Right atrium auricular region (tissue), 2 donors: Measurements from ENCODE around the gene PDE4D. TPM values are rescaled to one million over a fixed set of nuclear protein-coding genes. Genes with fewer than 3 reads are reported as not detected.

ENCODE experiments used
- DNase-seq: peaks from one replicate; pipeline ENCODE4 v3.0.0-alpha.2; 2019; ENCODE audit warnings: low spot score
- H3K27ac ChIP-seq, 2 donors: fragments of 200-600 bp; sonication (generic); 1 replicate in 1 of 2; 2 replicates in 1 of 2; pipeline ENCODE4 v1.5.1; 2016 to 2019
- H3K27me3 ChIP-seq, 2 donors: fragments of 200-600 bp; sonication (generic); one replicate each; pipeline versions ENCODE4 v1.5.1 to v1.6.0; 2017 to 2019
- H3K36me3 ChIP-seq: fragments of 200-600 bp; sonication (generic); one replicate; pipeline ENCODE4 v1.5.1; 2016
- H3K4me1 ChIP-seq, 2 donors: fragments of 200-600 bp; sonication (generic); one replicate each; pipeline versions ENCODE4 v1.5.1 to v1.6.0; 2017 to 2019
- H3K4me3 ChIP-seq, 2 donors: fragments of 200-600 bp; sonication (generic); 1 replicate in 1 of 2; 2 replicates in 1 of 2; pipeline ENCODE4 v1.5.1; 2017 to 2019; ENCODE audit warnings: mild to moderate bottlenecking in 1 of 2, moderate library complexity in 1 of 2
- H3K9me3 ChIP-seq, 2 donors: fragments of 200-600 bp; sonication (generic); one replicate each; pipeline ENCODE4 v1.5.1; 2019
- total RNA-seq, 2 donors: library from RNA; depleted of rRNA; stranded (reverse); fragments of >200 nt; gene quantifications; one replicate each; pipeline ENCODE4 v1.1.0, GENCODE V29; 2016
- TF ChIP-seq, protein P1 (sequence below), 2 donors: fragments of 200-600 bp; sonication (generic); IDR thresholded peaks; one replicate each; pipeline ENCODE4 v1.5.1; 2019; ENCODE audit warnings: antibody characterized with exemption in 2 of 2

PDE4D gene
- total RNA-seq, 2 donors from 2014 or later: 43.3 to 44.0 TPM

- no peak overlapping the region for H3K4me3 ChIP-seq
- peaks cover 0 to 12% of the 10 kb centered on the region in 2 donors for H3K4me1 ChIP-seq
- no peaks in the 10 kb centered on the region for H3K27me3 ChIP-seq
- H3K27ac ChIP-seq: no peak overlapping the region
- H3K9me3 ChIP-seq: no peaks in the 10 kb centered on the region
- DNase-seq: no peak
- H3K36me3 ChIP-seq: no peaks in the 10 kb centered on the region
- TF ChIP-seq, protein P1, sequence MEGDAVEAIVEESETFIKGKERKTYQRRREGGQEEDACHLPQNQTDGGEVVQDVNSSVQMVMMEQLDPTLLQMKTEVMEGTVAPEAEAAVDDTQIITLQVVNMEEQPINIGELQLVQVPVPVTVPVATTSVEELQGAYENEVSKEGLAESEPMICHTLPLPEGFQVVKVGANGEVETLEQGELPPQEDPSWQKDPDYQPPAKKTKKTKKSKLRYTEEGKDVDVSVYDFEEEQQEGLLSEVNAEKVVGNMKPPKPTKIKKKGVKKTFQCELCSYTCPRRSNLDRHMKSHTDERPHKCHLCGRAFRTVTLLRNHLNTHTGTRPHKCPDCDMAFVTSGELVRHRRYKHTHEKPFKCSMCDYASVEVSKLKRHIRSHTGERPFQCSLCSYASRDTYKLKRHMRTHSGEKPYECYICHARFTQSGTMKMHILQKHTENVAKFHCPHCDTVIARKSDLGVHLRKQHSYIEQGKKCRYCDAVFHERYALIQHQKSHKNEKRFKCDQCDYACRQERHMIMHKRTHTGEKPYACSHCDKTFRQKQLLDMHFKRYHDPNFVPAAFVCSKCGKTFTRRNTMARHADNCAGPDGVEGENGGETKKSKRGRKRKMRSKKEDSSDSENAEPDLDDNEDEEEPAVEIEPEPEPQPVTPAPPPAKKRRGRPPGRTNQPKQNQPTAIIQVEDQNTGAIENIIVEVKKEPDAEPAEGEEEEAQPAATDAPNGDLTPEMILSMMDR (IDR thresholded peaks at IDR 0.05): no peak
These were observed 406.3 kb downstream of the PDE4D start for GRCh38 chr5:59487068-59487686.

GRCh38 chr5:59486508-59486907, 407.0 kb downstream of the PDE4D start:
- peaks cover 0 to 12% of the 10 kb centered on the region in 2 donors for H3K4me1 ChIP-seq
- H3K27ac ChIP-seq: no peak overlapping the region
- no peaks in the 10 kb centered on the region for H3K36me3 ChIP-seq
- no peak overlapping the region for H3K4me3 ChIP-seq
- no peaks in the 10 kb centered on the region for H3K9me3 ChIP-seq
- no peak for DNase-seq
- no peaks in the 10 kb centered on the region for H3K27me3 ChIP-seq
- TF ChIP-seq, protein P1 (IDR thresholded peaks at IDR 0.05): no peak

DNA sequence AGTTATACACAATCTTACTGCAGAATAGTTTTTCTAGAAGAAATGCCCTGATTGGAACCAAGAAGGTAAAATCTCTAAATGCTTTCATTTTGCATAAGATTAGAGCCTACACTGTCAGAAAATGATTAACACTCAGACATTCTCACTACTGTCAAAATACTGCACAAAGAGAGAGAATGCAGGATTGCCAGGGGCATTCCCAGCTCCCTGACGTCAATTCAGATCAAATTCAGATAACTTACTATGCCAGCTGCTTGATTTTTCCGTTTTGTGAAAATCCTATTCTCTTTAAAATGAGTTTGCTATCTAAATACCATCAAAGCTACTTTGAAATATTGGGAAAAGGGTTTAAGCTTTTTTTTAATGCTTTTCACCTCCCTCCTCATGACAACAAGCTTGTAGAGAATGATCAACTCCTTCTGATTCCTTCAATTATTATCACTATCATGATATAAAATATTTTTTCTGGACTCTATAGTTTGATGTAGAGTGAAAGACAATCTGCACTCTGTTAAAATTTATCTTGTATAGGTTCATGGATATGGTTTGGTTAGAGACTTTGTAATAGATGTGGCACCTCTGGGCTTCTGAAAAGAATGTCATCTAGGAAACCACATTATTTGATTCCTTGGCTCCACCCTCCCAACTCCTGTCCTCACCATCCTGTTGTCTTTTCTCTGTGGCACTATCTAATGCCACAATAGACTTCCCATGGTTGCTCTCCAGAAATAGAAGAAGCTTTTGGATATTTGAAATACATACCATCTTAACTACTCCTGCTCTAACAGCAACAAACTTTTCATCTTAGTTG, 407.7 kb downstream of the PDE4D start:
- Histone ChIP-seq H3K27ac (no peak overlapping the region), H3K4me3 (no peak overlapping the region), H3K4me1 (peaks cover 0 to 12% of the 10 kb centered on the region in 2 donors), H3K36me3 (no peaks in the 10 kb centered on the region), H3K9me3 (no peaks in the 10 kb centered on the region), H3K27me3 (no peaks in the 10 kb centered on the region)
- TF ChIP-seq, protein P1 (IDR thresholded peaks at IDR 0.05): no peak
- no peak for DNase-seq

DNA sequence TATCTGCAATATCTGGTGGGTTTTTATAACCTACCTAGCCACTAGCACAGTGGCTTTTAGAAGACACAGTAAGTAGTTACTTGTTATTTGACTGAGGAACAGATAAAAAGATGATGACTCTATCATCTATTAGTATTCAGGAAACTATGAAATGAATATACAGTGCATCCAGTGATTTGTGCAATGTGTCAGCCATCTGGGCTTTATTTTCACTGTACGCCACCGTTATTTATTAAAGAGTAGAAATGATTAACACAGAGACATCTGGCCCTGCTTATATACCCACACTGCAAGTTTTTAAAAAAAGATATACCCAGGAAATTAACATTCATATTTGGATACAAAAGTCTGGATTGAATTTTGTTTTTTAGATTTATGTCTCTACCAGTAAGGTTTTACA, 408.4 kb downstream of the PDE4D start:
- H3K4me1 ChIP-seq: peaks cover 0 to 12% of the 10 kb centered on the region in 2 donors
- H3K27ac ChIP-seq: no peak overlapping the region
- TF ChIP-seq, protein P1 (IDR thresholded peaks at IDR 0.05): no peak
- H3K36me3 ChIP-seq: no peaks in the 10 kb centered on the region
- no peaks in the 10 kb centered on the region for H3K9me3 ChIP-seq
- H3K4me3 ChIP-seq: no peak overlapping the region
- H3K27me3 ChIP-seq: no peaks in the 10 kb centered on the region
- no peak for DNase-seq

- no peak for DNase-seq
- TF ChIP-seq, protein P1 (IDR thresholded peaks at IDR 0.05): no peak
- Histone ChIP-seq H3K9me3 (no peaks in the 10 kb centered on the region), H3K36me3 (no peaks in the 10 kb centered on the region), H3K27ac (no peak overlapping the region), H3K4me3 (no peak overlapping the region), H3K27me3 (no peaks in the 10 kb centered on the region), H3K4me1 (peaks cover 0 to 12% of the 10 kb centered on the region in 2 donors)
These were observed 408.9 kb downstream of the PDE4D start for GRCh38 chr5:59484618-59485017.
